Karpas-422 (cell line): ENCODE data around the gene TRMT10A. TPM values are rescaled to one million over a fixed set of nuclear protein-coding genes. Genes with fewer than 3 reads are reported as not detected.
"Not testable (repeated sequence)": the region's sequence is repeated elsewhere in the genome, so short reads cannot be mapped to it uniquely, and the experiment has no call there.

Experiments
- DNase-seq: peaks from one replicate; pipeline ENCODE4 v3.0.0-alpha.2; 2015
- H2AFZ ChIP-seq: fragments of 200-600 bp; sonication (generic); 2 replicates; pipeline ENCODE4 v1.6.1; 2014; ENCODE audit warnings: antibody characterized with exemption, low read length, mixed read lengths
- H3K27ac ChIP-seq: fragments of 200-600 bp; sonication (generic); 2 replicates; pipeline ENCODE4 v1.5.1; 2014; ENCODE audit warnings: mild to moderate bottlenecking, low read length, moderate library complexity
- H3K27me3 ChIP-seq: fragments of 200-600 bp; sonication (generic); 2 replicates; pipeline ENCODE4 v1.6.1; 2014; ENCODE audit warnings: low read length, mixed read lengths
- H3K36me3 ChIP-seq: fragments of 200-600 bp; sonication (generic); 2 replicates; pipeline ENCODE4 v1.6.1; 2014; ENCODE audit warnings: low read length, mixed read lengths; ENCODE audit not compliant: insufficient read depth
- H3K4me1 ChIP-seq: fragments of 200-600 bp; sonication (generic); 2 replicates; pipeline ENCODE4 v1.6.1; 2014; ENCODE audit warnings: mild to moderate bottlenecking, low read length, mixed read lengths
- H3K4me2 ChIP-seq: fragments of 200-600 bp; sonication (generic); 2 replicates; pipeline ENCODE4 v1.6.1; 2014; ENCODE audit warnings: low read length, low read depth, mild to moderate bottlenecking; ENCODE audit not compliant: poor library complexity, severe bottlenecking
- H3K4me3 ChIP-seq: fragments of 200-600 bp; sonication (generic); 2 replicates; pipeline ENCODE4 v1.5.1; 2014; ENCODE audit warnings: mild to moderate bottlenecking, antibody characterized with exemption, low read length, mixed read lengths
- H3K79me2 ChIP-seq: fragments of 200-600 bp; sonication (generic); 2 replicates; pipeline ENCODE4 v1.6.1; 2014; ENCODE audit warnings: mild to moderate bottlenecking, low read length, mixed read lengths
- H3K9ac ChIP-seq: fragments of 200-600 bp; sonication (generic); 2 replicates; pipeline ENCODE4 v1.6.0; 2014; ENCODE audit warnings: low read length
- H3K9me2 ChIP-seq: fragments of 200-600 bp; sonication (generic), shearing (Covaris generic); replicated peaks from 2 replicates; pipeline ENCODE4 v1.6.0; 2014; ENCODE audit warnings: mild to moderate bottlenecking, low read length, moderate library complexity; ENCODE audit not compliant: insufficient read depth
- H3K9me3 ChIP-seq: fragments of 300-700, 200-600 bp; sonication (generic); 2 replicates; pipeline ENCODE4 v1.6.1; 2014; ENCODE audit warnings: low read length, mixed read lengths
- H4K20me1 ChIP-seq: fragments of 200-600 bp; sonication (generic); 2 replicates; pipeline ENCODE4 v1.6.1; 2014; ENCODE audit warnings: mild to moderate bottlenecking, antibody characterized with exemption, low read length, low read depth; ENCODE audit not compliant: insufficient read depth
- total RNA-seq: library from RNA; depleted of rRNA; stranded (reverse); fragments of >200 nt; shearing (Covaris generic); gene quantifications from 2 replicates; pipeline ENCODE4 v1.2.3, GENCODE V29; 2014; ENCODE audit warnings: low replicate concordance

Gene TRMT10A
- total RNA-seq, 1 experiment from 2014 or later = 15.1 TPM

DNA sequence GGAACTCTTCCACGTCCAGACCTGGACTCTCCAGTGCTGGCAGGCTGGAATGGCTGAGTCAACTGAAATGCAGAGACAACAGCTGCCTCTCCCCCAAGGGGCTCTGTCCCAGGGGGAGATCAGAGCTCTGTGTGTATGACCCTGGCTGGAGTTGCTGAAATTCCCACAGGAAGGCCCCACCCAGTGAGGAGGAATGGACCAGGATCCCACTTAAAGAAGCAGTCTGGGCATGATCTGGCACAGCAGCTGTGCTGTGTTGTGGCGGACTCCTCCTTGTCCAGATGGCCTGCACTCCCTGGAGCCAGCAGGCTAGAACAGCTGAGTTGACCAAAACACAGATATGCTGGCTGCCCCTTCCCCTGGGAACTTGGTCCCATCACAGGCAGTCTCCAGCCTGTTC, 27.6 kb downstream of the TRMT10A start:
- Histone ChIP-seq H3K9ac (no peak overlapping the region), H3K9me3 (no peaks in the 10 kb centered on the region), H3K4me3 (no peak overlapping the region), H3K27ac (no peak overlapping the region), H3K9me2 (no peaks in the 10 kb centered on the region), H3K36me3 (no peaks in the 10 kb centered on the region), H3K27me3 (no peaks in the 10 kb centered on the region), H3K79me2 (no peaks in the 10 kb centered on the region), H2AFZ (no peak overlapping the region), H4K20me1 (no peaks in the 10 kb centered on the region), H3K4me1 (no peaks in the 10 kb centered on the region), H3K4me2 (no peak overlapping the region)
- DNase-seq = no peak

DNA sequence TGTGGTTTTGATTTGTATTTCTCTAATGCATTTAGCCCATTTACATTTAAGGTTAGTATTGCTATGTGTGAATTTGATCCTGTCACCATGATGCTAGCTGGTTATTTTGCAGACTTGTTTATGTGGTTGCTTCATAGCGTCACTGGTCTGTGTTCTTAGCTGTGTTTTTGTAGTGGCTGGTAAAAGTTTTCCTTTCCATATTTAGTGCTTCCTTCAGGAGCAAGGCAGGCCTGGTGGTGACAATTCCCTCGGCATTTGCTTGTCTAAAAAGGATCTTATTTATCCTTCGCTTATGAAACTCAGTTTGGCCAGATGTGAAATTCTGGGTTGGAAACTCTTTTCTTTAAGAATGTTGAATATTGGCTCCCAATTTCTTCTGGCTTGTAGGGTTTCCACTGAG, 29.1 kb downstream of the TRMT10A start:
- H3K27me3 ChIP-seq, H4K20me1 ChIP-seq, H3K9me2 ChIP-seq, H2AFZ ChIP-seq, H3K79me2 ChIP-seq, H3K9me3 ChIP-seq, H3K9ac ChIP-seq, H3K4me1 ChIP-seq, DNase-seq, H3K36me3 ChIP-seq, H3K4me2 ChIP-seq, H3K27ac ChIP-seq, H3K4me3 ChIP-seq: not testable (repeated sequence)

DNA sequence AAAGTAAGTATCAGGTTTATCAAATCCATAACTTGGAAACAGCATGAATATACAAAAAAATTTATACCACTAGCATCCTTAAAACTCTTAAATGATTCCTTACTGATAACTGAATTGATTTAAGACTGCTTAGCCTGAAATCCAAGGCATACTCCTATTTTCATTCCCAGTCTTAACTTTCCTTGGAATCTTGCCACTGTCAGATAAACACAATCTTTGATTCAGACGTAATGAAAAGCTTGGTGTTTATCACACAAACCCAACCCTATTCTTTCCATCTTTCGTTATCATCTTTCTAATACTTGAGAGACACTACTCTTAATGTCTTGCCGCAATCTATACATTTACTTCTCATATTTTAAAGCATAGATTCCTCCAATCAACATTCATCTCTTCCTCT, 33.9 kb downstream of the TRMT10A start:
- Histone ChIP-seq H3K9me2 (no peaks in the 10 kb centered on the region), H3K9me3 (no peaks in the 10 kb centered on the region), H2AFZ (no peak overlapping the region)

DNA sequence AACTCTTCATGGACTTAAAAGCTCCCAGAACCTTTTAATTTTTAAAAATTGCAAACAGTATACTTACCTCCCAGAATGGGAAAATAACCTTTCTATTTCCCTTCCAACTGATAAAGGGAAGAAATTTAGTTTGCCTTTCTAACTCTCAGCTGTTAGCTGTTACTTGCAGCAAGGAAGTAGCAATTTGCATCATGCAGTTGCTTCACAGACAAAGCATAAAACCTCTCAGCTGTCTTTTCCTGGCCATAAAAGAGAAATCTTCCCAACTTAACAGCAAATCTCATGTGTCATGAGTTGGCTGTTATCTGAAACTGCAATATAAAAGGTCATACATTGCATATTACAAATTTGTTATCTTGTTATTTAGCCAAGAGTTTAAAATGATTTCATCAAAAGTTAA, 34.6 kb downstream of the TRMT10A start:
- H3K79me2 ChIP-seq = no peaks in the 10 kb centered on the region
- H3K9me2 ChIP-seq = no peaks in the 10 kb centered on the region
- no peaks in the 10 kb centered on the region for H3K27me3 ChIP-seq

More for the DNA sequence above, 33.9 kb downstream of the TRMT10A start:
- Histone ChIP-seq H3K4me1 (no peaks in the 10 kb centered on the region), H3K79me2 (no peaks in the 10 kb centered on the region), H3K27ac (no peak overlapping the region), H3K4me3 (no peak overlapping the region), H3K36me3 (no peaks in the 10 kb centered on the region), H3K9ac (no peak overlapping the region), H3K27me3 (no peaks in the 10 kb centered on the region), H3K4me2 (no peak overlapping the region), H4K20me1 (no peaks in the 10 kb centered on the region)
- DNase-seq = no peak

DNA sequence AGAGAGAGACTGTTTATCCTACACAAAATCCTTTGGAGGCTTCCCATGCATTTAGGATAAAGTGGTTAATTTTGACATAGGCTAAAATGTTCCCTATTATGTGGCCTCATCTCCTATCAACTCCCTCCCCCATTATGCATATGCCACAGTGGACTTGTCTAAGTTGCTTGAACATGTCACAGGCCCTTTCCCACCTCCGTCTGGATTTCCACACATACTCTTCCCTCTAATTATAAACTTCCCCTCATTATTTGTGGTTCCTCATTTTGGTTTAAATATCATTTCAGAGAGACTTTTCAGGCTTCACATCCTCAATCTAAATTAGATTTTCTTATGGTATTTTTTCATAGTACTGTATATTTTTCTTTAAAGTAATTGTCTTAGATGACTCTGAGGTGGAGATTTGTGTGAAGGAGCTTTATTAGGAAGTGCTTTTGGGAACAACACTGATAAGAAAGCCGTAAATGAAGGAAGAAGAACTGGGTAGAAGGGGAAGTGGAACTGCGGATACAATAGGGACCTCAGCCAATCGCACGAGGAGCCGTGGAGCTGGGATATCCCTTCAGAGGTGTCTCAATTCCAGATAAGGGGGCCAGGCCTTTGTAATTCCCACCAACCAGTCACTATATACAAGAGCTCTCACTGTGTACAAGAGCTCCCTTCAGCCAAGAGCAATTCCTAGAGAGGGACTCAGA, 45.1 kb downstream of the TRMT10A start:
- Histone ChIP-seq H3K9ac (no peak overlapping the region), H2AFZ (no peak overlapping the region), H3K9me2 (no peaks in the 10 kb centered on the region), H3K4me2 (no peak overlapping the region), H3K27me3 (no peaks in the 10 kb centered on the region), H3K4me3 (no peak overlapping the region), H4K20me1 (no peaks in the 10 kb centered on the region), H3K79me2 (no peaks in the 10 kb centered on the region), H3K9me3 (no peaks in the 10 kb centered on the region), H3K4me1 (peaks cover 4% of the 10 kb centered on the region; the same call in 1 of the 2 replicates), H3K27ac (no peak overlapping the region), H3K36me3 (no peaks in the 10 kb centered on the region)
- no peak for DNase-seq

More for the DNA sequence above, 34.6 kb downstream of the TRMT10A start:
- Histone ChIP-seq H3K9ac (no peak overlapping the region), H3K9me3 (no peaks in the 10 kb centered on the region), H3K36me3 (no peaks in the 10 kb centered on the region), H3K4me1 (no peaks in the 10 kb centered on the region), H2AFZ (no peak overlapping the region), H3K4me2 (no peak overlapping the region), H4K20me1 (no peaks in the 10 kb centered on the region), H3K27ac (no peak overlapping the region), H3K4me3 (no peak overlapping the region)
- DNase-seq = no peak

DNA sequence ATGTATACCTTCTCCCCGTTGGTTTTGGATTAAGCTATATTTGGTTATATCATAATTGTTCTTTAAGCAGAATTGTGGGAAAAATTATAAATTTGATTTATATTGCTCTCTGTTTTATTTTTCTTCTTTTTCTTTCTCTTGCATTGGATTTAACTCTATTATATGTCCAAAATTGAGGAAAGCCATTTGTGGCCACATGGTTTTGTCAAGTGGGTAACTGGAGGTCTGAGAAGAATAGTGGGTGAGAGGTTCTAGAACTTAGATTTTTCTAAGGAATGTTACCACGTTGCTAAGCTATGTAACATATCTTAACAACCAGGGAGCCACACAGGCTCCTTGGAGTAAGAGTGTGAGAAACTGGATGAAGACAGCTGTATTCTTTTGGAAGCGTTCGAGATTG, 53.1 kb downstream of the TRMT10A start, which contains the start of gene C4orf17:
Gene C4orf17 (plus strand): TSS at position 301 of the 400 bp plus-strand sequence. CDS start 2,061 bp downstream, outside the sequence.
- H3K9me3 ChIP-seq = no peaks in the 10 kb centered on the region
- H3K27me3 ChIP-seq = no peaks in the 10 kb centered on the region
- H3K36me3 ChIP-seq = no peaks in the 10 kb centered on the region
- H3K4me2 ChIP-seq = no peak within 1 kb of the TSS
- H4K20me1 ChIP-seq = no peaks in the 10 kb centered on the region
- DNase-seq = no peak
- H3K9me2 ChIP-seq = no peaks in the 10 kb centered on the region
- H3K4me3 ChIP-seq = no peak within 1 kb of the TSS
- no peaks in the 10 kb centered on the region; the same call in 1 of the 2 replicates for H3K4me1 ChIP-seq
- no peaks in the 10 kb centered on the region for H3K79me2 ChIP-seq
- no peak within 1 kb of the TSS for H2AFZ ChIP-seq
- no peak within 1 kb of the TSS for H3K27ac ChIP-seq
- no peak within 1 kb of the TSS for H3K9ac ChIP-seq

DNA sequence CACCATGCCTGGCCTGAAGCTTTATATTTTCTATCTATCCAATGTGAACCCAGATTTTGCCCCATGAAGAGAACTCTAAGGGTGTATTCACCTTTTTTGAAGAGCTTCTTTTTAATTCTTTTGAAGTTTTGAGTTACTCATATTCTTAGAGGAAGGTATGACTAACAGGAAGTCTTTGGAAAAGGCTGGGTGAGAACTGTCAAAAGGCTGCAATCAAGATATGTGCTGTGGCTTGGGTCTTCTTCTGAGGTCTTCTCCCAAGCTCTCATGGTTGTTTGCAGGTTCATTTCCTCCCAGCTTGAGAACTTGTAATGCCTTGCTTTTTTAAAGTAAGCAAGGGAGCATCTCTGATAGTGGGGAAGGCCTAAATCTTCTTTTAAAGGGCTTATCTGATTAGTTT, 56.1 kb downstream of the TRMT10A start:
- no peaks in the 10 kb centered on the region for H3K79me2 ChIP-seq
- H3K9me2 ChIP-seq = no peaks in the 10 kb centered on the region
- no peak overlapping the region for H3K9ac ChIP-seq
- no peak overlapping the region for H3K27ac ChIP-seq
- no peak overlapping the region for H2AFZ ChIP-seq
- DNase-seq = no peak
- no peaks in the 10 kb centered on the region for H4K20me1 ChIP-seq
- no peak overlapping the region for H3K4me2 ChIP-seq
- H3K36me3 ChIP-seq = no peaks in the 10 kb centered on the region
- peaks cover 5% of the 10 kb centered on the region for H3K4me1 ChIP-seq
- H3K4me3 ChIP-seq = no peak overlapping the region
- H3K27me3 ChIP-seq = no peaks in the 10 kb centered on the region
- no peaks in the 10 kb centered on the region for H3K9me3 ChIP-seq

DNA sequence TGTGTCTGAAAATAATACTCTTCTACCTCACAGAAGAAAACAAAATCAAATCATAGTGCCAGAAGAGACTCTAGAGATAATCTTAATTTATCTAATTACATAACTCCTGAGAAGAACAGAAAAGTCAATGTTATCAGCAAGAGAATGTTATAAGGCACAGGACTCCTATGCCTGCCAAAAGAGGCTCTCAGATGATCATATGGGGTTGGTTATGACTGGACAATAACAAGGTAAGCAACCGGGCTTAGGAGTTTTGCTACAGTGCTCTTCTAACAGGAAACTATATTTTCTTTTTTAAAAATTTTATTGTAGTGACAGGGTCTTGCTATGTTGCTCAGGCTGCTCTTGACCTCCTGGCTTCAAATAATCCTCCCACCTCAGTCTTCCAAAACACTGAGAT, 56.5 kb downstream of the TRMT10A start:
- Histone ChIP-seq H3K9me2 (no peaks in the 10 kb centered on the region), H3K4me1 (peaks cover 5% of the 10 kb centered on the region), H4K20me1 (no peaks in the 10 kb centered on the region), H3K79me2 (no peaks in the 10 kb centered on the region), H3K4me3 (no peak overlapping the region), H3K27me3 (no peaks in the 10 kb centered on the region), H3K9me3 (no peaks in the 10 kb centered on the region), H3K36me3 (no peaks in the 10 kb centered on the region), H3K4me2 (no peak overlapping the region), H3K9ac (no peak overlapping the region), H3K27ac (no peak overlapping the region), H2AFZ (no peak overlapping the region)
- no peak for DNase-seq
